Neuronal stem cell (in vitro differentiated cells): ENCODE results near the gene CREB5.

Source experiments
- DNase-seq: peaks from one replicate; pipeline ENCODE4 v3.0.0-alpha.2; 2013; ENCODE audit warnings: low spot score
- H2AFZ ChIP-seq: one replicate; pipeline ENCODE4 v1.6.1; 2013; ENCODE audit warnings: mild to moderate bottlenecking, low read length, inconsistent platforms
- H2AK5ac ChIP-seq: 2 replicates; pipeline ENCODE4 v1.6.1; 2013; ENCODE audit warnings: low read depth, mild to moderate bottlenecking, inconsistent platforms, low read length, moderate library complexity, mixed read lengths
- H2BK120ac ChIP-seq: 2 replicates; pipeline ENCODE4 v1.6.1; 2013; ENCODE audit warnings: low read depth, mild to moderate bottlenecking, inconsistent platforms, low read length, moderate library complexity, mixed read lengths
- H2BK12ac ChIP-seq: one replicate; pipeline ENCODE4 v1.6.1; 2013; ENCODE audit warnings: low read length, inconsistent platforms
- H2BK15ac ChIP-seq: 2 replicates; pipeline ENCODE4 v1.6.1; 2013; ENCODE audit warnings: mild to moderate bottlenecking, low read length, inconsistent platforms, mixed read lengths
- H2BK5ac ChIP-seq: one replicate; pipeline ENCODE4 v1.6.1; 2013; ENCODE audit warnings: inconsistent platforms, mild to moderate bottlenecking, low read length, moderate library complexity
- H3K14ac ChIP-seq: one replicate; pipeline ENCODE4 v1.6.1; 2013; ENCODE audit warnings: low read length, inconsistent platforms
- H3K18ac ChIP-seq: 2 replicates; pipeline ENCODE4 v1.6.1; 2013; ENCODE audit warnings: low read length, inconsistent platforms
- H3K23ac ChIP-seq: 2 replicates; pipeline ENCODE4 v1.6.1; 2013; ENCODE audit warnings: low read depth, mild to moderate bottlenecking, mixed read lengths, low read length, inconsistent platforms; ENCODE audit not compliant: poor library complexity
- H3K27ac ChIP-seq: replicated peaks from 3 replicates; pipeline ENCODE4 v1.5.1; 2013; ENCODE audit warnings: low read length, inconsistent platforms
- H3K27me3 ChIP-seq, 3 experiments: 2 replicates each; pipeline ENCODE4 v1.6.1; 2013; ENCODE audit warnings: low read length in 3 of 3, mild to moderate bottlenecking in 2 of 3, inconsistent platforms in 1 of 3, low read depth in 1 of 3, mixed read lengths in 1 of 3, moderate library complexity in 1 of 3; ENCODE audit not compliant: control insufficient read depth in 3 of 3, insufficient read depth in 3 of 3
- H3K36me3 ChIP-seq, 2 donors: replicated peaks in 1 of 2; 2 replicates each; pipeline ENCODE4 v1.6.1; 2013; ENCODE audit warnings: low read length in 2 of 2; ENCODE audit not compliant: control insufficient read depth in 2 of 2, insufficient read depth in 2 of 2
- H3K4ac ChIP-seq: 2 replicates; pipeline ENCODE4 v1.6.1; 2013; ENCODE audit warnings: inconsistent platforms, mild to moderate bottlenecking, low read length, moderate library complexity
- H3K4me1 ChIP-seq, 2 donors: 1 replicate in 1 of 2; 2 replicates in 1 of 2; pipeline ENCODE4 v1.6.1; 2013; ENCODE audit warnings: low read length in 2 of 2, low read depth in 1 of 2; ENCODE audit not compliant: control insufficient read depth in 2 of 2, insufficient read depth in 1 of 2
- H3K4me2 ChIP-seq: one replicate; pipeline ENCODE4 v1.6.1; 2013; ENCODE audit warnings: mild to moderate bottlenecking, low read length, inconsistent platforms; ENCODE audit not compliant: insufficient read depth, poor library complexity, severe bottlenecking
- H3K4me3 ChIP-seq, 2 donors: 2 replicates each; pipeline ENCODE4 v1.5.1; 2013; ENCODE audit warnings: low read length in 2 of 2, mild to moderate bottlenecking in 2 of 2, inconsistent platforms in 1 of 2, moderate library complexity in 1 of 2
- H3K79me1 ChIP-seq: one replicate; pipeline ENCODE4 v1.6.1; 2013; ENCODE audit warnings: low read depth, mild to moderate bottlenecking, inconsistent platforms, low read length, moderate library complexity
- H3K9ac ChIP-seq: one replicate; pipeline ENCODE4 v1.6.1; 2013; ENCODE audit warnings: mild to moderate bottlenecking, low read depth, low read length, inconsistent platforms; ENCODE audit not compliant: poor library complexity
- H3K9me3 ChIP-seq, 2 donors: replicated peaks in 1 of 2; 2 replicates each; pipeline versions ENCODE3 to v1.6.1; 2013; ENCODE audit warnings: low read length in 2 of 2, mild to moderate bottlenecking in 2 of 2, inconsistent platforms in 1 of 2, low read depth in 1 of 2, mixed read lengths in 1 of 2, moderate library complexity in 1 of 2; ENCODE audit not compliant: control insufficient read depth in 2 of 2, insufficient read depth in 1 of 2
- H4K8ac ChIP-seq: one replicate; pipeline ENCODE4 v1.6.1; 2013; ENCODE audit warnings: low read depth, mild to moderate bottlenecking, inconsistent platforms, low read length, moderate library complexity
- H4K91ac ChIP-seq: one replicate; pipeline ENCODE4 v1.6.1; 2013; ENCODE audit warnings: low read length, low read depth, mild to moderate bottlenecking, inconsistent platforms; ENCODE audit not compliant: poor library complexity
- WGBS, 2 donors: extraction: QIAGEN DNeasy Blood & Tissue Kit; methylation state at CpG; one replicate each; pipeline ENCODE4 v1.1.7; 2013; ENCODE audit warnings: missing lambda C conversion rate in 2 of 2, mixed read lengths in 1 of 2; ENCODE audit not compliant: insufficient read length in 2 of 2, insufficient replicate concordance in 1 of 2; ENCODE audit errors: extremely low coverage in 2 of 2; 5-methylcytosine and 5-hydroxymethylcytosine counted together

Gene CREB5

DNA sequence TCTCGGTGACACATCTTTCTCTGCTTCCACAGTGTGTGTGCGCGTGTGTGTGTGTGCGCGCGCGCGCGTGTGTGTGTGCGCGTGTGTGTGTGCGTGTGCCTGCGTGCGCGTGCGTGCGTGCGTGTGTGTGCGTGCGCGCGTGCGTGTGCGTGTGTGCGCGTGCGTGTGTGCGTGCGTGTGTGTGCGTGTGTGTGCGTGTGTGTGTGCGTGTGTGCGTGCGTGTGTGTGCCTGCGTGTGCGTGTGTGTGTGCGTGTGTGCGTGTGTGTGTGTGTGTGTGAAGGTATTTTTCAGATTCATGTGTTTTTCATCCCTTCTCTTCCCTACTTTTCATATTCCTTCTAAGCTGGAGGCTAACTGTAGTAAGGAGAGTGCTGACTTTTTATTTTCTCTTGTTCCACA, 148.4 kb downstream of the CREB5 start:
- no peak overlapping the region for H2AFZ ChIP-seq
- no peak overlapping the region for H3K18ac ChIP-seq
- H3K4me3 ChIP-seq = no peak overlapping the region
- no peak overlapping the region for H4K91ac ChIP-seq
- no peaks in the 10 kb centered on the region for H3K36me3 ChIP-seq
- no peak overlapping the region for H2AK5ac ChIP-seq
- no peaks in the 10 kb centered on the region for H3K79me1 ChIP-seq
- no peaks in the 10 kb centered on the region for H3K4me1 ChIP-seq
- no peak overlapping the region for H3K14ac ChIP-seq
- no peak overlapping the region for H3K23ac ChIP-seq
- no peak overlapping the region for H4K8ac ChIP-seq
- H3K9ac ChIP-seq = no peak overlapping the region
- H3K9me3 ChIP-seq = no peaks in the 10 kb centered on the region
- H2BK12ac ChIP-seq = no peak overlapping the region
- no peak for DNase-seq
- H3K27me3 ChIP-seq = no peaks in the 10 kb centered on the region
- no peak overlapping the region for H2BK120ac ChIP-seq
- no CpG with 5 or more reads among the region's 38 CpGs for WGBS, 2 donors
- H3K4ac ChIP-seq = no peak overlapping the region
- H2BK5ac ChIP-seq = no peak overlapping the region
- H3K27ac ChIP-seq = no peak overlapping the region
- no peak overlapping the region for H3K4me2 ChIP-seq
- no peak overlapping the region for H2BK15ac ChIP-seq

DNA sequence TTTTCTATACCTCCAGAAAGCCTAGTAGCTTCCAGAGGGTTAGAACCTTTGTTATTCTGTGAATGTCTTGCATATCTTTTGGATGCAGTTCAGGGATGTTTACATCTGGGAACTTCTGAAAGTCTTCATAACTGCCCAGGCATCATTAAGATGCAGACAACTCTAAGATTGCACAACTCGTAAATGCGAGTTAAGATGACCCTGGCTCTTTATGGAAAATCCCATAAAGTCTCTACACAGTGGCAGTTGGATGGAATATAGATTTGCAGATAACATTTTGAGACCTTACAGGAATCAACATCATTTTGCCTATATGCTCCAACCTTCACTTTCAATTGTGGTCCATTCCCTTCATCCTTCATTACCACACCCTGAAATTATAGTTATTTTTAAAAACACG, 151.7 kb downstream of the CREB5 start:
- Histone ChIP-seq H3K27ac (no peak overlapping the region), H3K9ac (no peak overlapping the region), H3K4me2 (no peak overlapping the region), H3K4me1 (no peaks in the 10 kb centered on the region), H4K91ac (no peak overlapping the region), H2BK15ac (no peak overlapping the region), H3K23ac (no peak overlapping the region), H3K27me3 (no peaks in the 10 kb centered on the region), H2BK120ac (no peak overlapping the region), H3K9me3 (no peaks in the 10 kb centered on the region), H4K8ac (no peak overlapping the region), H3K14ac (no peak overlapping the region), H2AK5ac (no peak overlapping the region), H2BK12ac (no peak overlapping the region), H3K36me3 (no peaks in the 10 kb centered on the region), H2BK5ac (no peak overlapping the region), H3K4ac (no peak overlapping the region), H3K79me1 (no peaks in the 10 kb centered on the region), H3K18ac (no peak overlapping the region), H3K4me3 (no peak overlapping the region), H2AFZ (no peak overlapping the region)
- DNase-seq = no peak
- WGBS, 2 donors = no CpG with 5 or more reads among the region's 3 CpGs

DNA sequence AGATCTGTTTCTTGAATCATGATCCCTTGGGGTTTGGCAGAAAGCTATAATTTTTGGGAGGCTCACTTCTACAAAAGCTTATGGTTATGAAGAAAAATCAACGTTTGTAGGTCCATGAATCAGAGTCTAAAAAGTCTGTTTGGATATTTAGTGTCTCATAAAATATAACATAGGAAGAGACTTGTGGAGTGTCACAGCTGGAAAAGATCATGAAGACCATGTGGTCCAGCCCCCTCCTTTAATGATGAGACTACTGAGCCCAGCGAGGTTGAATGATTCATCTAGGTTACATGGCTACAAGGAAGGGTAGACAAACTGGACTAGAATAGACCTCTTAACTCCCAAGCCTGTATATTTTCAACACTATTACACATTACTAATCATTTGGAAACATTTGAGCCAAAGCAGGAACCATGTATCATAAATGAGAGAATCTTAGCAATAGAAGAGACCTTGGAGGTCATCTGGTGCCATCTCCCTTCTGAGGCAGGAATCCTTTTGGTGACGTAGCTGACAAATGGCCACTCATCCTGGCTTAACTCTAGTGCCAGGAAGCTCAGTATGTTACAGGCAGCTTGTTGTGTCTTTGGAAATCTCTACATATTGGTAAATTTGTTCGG, 152.5 kb downstream of the CREB5 start:
- H2BK120ac ChIP-seq = no peak overlapping the region
- no peak overlapping the region for H2AK5ac ChIP-seq
- no peak overlapping the region for H3K27ac ChIP-seq
- H3K23ac ChIP-seq = no peak overlapping the region
- no CpG with 5 or more reads among the region's 4 CpGs for WGBS, 2 donors
- no peaks in the 10 kb centered on the region for H3K79me1 ChIP-seq
- H2AFZ ChIP-seq = no peak overlapping the region
- H4K8ac ChIP-seq = no peak overlapping the region
- H3K14ac ChIP-seq = no peak overlapping the region
- no peak overlapping the region for H4K91ac ChIP-seq
- DNase-seq = no peak
- no peak overlapping the region for H3K4me3 ChIP-seq
- no peak overlapping the region for H3K4ac ChIP-seq
- no peak overlapping the region for H3K4me2 ChIP-seq
- H3K27me3 ChIP-seq = no peaks in the 10 kb centered on the region
- no peak overlapping the region for H2BK12ac ChIP-seq
- no peak overlapping the region for H3K18ac ChIP-seq
- H3K4me1 ChIP-seq = no peaks in the 10 kb centered on the region
- H2BK15ac ChIP-seq = no peak overlapping the region
- no peak overlapping the region for H3K9ac ChIP-seq
- H3K9me3 ChIP-seq = no peaks in the 10 kb centered on the region
- no peaks in the 10 kb centered on the region for H3K36me3 ChIP-seq
- no peak overlapping the region for H2BK5ac ChIP-seq

DNA sequence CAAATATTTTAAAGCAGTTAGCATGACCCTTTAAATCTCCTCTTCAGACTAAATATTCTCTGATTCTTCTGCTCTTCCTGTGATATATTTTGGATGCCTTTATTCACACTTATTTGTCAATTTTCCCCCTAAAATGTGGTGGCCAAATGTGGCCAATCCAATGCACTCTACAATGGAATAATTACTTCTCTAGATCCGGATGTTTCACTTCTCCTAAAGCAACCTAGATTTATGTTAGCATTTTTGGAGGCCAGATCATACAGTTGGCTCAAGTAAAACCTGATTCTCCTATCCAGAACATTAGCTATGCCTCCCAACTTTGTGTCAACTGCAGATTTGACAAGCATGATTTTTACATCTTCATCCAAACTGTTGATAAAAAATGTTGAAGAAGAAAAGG, 153.7 kb downstream of the CREB5 start:
- Histone ChIP-seq H2BK15ac (no peak overlapping the region), H2BK5ac (no peak overlapping the region), H4K91ac (no peak overlapping the region), H3K23ac (no peak overlapping the region), H3K4ac (no peak overlapping the region), H3K9ac (no peak overlapping the region), H3K79me1 (no peaks in the 10 kb centered on the region), H3K4me2 (no peak overlapping the region), H2BK120ac (no peak overlapping the region), H3K4me1 (no peaks in the 10 kb centered on the region), H3K9me3 (no peaks in the 10 kb centered on the region), H2AFZ (no peak overlapping the region), H3K14ac (no peak overlapping the region), H2BK12ac (no peak overlapping the region), H3K27me3 (no peaks in the 10 kb centered on the region), H3K27ac (no peak overlapping the region), H4K8ac (no peak overlapping the region), H3K36me3 (no peaks in the 10 kb centered on the region), H3K18ac (no peak overlapping the region), H3K4me3 (no peak overlapping the region), H2AK5ac (no peak overlapping the region)
- no peak for DNase-seq
- WGBS, 2 donors = no CpG with 5 or more reads among the region's 1 CpG
